Type B pancreatic cell (in vitro differentiated cells): ENCODE results near the gene TGFBR3L. TPM values are rescaled to one million over a fixed set of nuclear protein-coding genes. Genes with fewer than 3 reads are reported as not detected.

Experiments used
- DNase-seq: peaks from one replicate; pipeline ENCODE4 v3.0.0; 2021; ENCODE audit warnings: mixed read lengths; ENCODE audit not compliant: unreplicated experiment; ENCODE audit errors: extremely low spot score
- H3K27ac Mint-ChIP-seq: 2 replicates; pipeline ENCODE4 v1.8.0; 2021; ENCODE audit warnings: mild to moderate bottlenecking, mixed read lengths
- H3K27me3 Mint-ChIP-seq: 2 replicates; pipeline ENCODE4 v1.8.0; 2021; ENCODE audit warnings: mixed read lengths
- H3K36me3 Mint-ChIP-seq: 2 replicates; pipeline ENCODE4 v1.8.0; 2021; ENCODE audit warnings: mixed read lengths
- H3K4me1 Mint-ChIP-seq: one replicate; pipeline ENCODE4 v1.8.0; 2021; ENCODE audit warnings: mixed read lengths; ENCODE audit not compliant: unreplicated experiment
- H3K4me3 Mint-ChIP-seq: 2 replicates; pipeline ENCODE4 v1.8.0; 2021; ENCODE audit warnings: mild to moderate bottlenecking, mixed read lengths
- H3K9me3 Mint-ChIP-seq: 2 replicates; pipeline ENCODE4 v1.8.0; 2021; ENCODE audit warnings: mixed read lengths
- CTCF ChIP-seq: fragments of 200-600 bp; sonication (generic); conservative IDR thresholded peaks from 2 replicates; pipeline ENCODE4 v1.5.0; 2021; ENCODE audit warnings: antibody characterized with exemption, mild to moderate bottlenecking
- total RNA-seq: library from RNA; stranded (reverse); gene quantifications from 2 replicates; pipeline ENCODE4 v1.2.1, GENCODE V29; 2021; ENCODE audit warnings: low replicate concordance

Gene TGFBR3L
- total RNA-seq, 1 donor from 2014 or later = 1.1 TPM

DNA sequence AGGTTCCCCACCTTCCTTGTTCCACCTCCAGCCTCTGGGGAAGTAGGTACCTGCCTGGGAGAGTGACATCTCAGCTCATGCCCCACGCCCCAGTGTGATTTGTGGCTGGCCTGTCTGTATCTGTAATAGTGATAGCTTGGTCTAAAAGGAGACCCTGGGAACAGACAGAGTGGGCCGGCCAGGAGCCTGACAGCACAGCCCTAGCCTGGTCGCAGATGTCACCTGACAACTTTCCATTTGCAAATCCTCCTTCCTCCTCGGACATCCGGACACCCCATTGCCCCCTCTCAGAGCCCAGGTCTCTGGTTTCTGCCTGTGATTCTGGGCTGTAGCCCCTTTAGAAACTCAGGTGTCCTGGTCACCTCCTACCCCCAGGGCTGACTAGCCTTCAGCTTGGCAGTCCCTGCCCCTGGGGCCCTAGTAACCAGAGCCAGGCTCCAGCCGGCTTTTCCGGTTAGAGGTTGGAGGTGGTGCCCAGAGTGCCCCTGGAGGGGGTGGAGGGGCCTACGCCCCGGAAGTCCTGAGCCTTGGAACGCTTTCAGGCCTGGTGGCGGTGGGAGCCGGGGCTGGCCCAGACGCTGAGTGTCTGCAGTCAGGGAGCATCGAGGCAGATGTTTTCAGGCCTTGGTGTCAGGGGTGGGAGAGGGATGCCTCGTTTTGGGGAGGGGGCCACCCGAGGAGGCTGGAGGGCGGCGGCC lies 19.9 kb upstream of the TGFBR3L start:
- H3K27me3 Mint-ChIP-seq = peaks cover 5% of the 10 kb centered on the region
- no peak for DNase-seq
- H3K9me3 Mint-ChIP-seq = no peaks in the 10 kb centered on the region
- H3K36me3 Mint-ChIP-seq = no peaks in the 10 kb centered on the region
- peaks cover 4% of the 10 kb centered on the region for H3K4me1 Mint-ChIP-seq
- H3K27ac Mint-ChIP-seq = peak overlapping the region; percentile 53
- peak overlapping the region; percentile 34 for H3K4me3 Mint-ChIP-seq
- no peak for TF ChIP-seq CTCF

GRCh38 chr19:7895565-7895964 lies 19.1 kb upstream of the TGFBR3L start:
- no peak overlapping the region for H3K4me3 Mint-ChIP-seq
- no peak for TF ChIP-seq CTCF
- no peaks in the 10 kb centered on the region for H3K36me3 Mint-ChIP-seq
- H3K27ac Mint-ChIP-seq = no peak overlapping the region
- DNase-seq = no peak
- H3K27me3 Mint-ChIP-seq = peaks cover 5% of the 10 kb centered on the region
- H3K4me1 Mint-ChIP-seq = peaks cover 4% of the 10 kb centered on the region
- H3K9me3 Mint-ChIP-seq = no peaks in the 10 kb centered on the region

- DNase-seq = no peak
- Mint-ChIP-seq H3K27me3 (no peaks in the 10 kb centered on the region), H3K27ac (peak overlapping the region; percentile 92), H3K36me3 (no peaks in the 10 kb centered on the region), H3K4me3 (no peak overlapping the region), H3K9me3 (no peaks in the 10 kb centered on the region), H3K4me1 (peaks cover 4% of the 10 kb centered on the region)
- no peak for TF ChIP-seq CTCF
These were observed 17.3 kb upstream of the TGFBR3L start for GRCh38 chr19:7897292-7897691.

GRCh38 chr19:7898967-7899366 lies 15.7 kb upstream of the TGFBR3L start:
- Mint-ChIP-seq H3K27ac (no peak overlapping the region), H3K9me3 (no peaks in the 10 kb centered on the region), H3K36me3 (no peaks in the 10 kb centered on the region), H3K4me1 (peaks cover 4% of the 10 kb centered on the region), H3K4me3 (no peak overlapping the region), H3K27me3 (no peaks in the 10 kb centered on the region)
- DNase-seq = no peak
- no peak for TF ChIP-seq CTCF

DNA sequence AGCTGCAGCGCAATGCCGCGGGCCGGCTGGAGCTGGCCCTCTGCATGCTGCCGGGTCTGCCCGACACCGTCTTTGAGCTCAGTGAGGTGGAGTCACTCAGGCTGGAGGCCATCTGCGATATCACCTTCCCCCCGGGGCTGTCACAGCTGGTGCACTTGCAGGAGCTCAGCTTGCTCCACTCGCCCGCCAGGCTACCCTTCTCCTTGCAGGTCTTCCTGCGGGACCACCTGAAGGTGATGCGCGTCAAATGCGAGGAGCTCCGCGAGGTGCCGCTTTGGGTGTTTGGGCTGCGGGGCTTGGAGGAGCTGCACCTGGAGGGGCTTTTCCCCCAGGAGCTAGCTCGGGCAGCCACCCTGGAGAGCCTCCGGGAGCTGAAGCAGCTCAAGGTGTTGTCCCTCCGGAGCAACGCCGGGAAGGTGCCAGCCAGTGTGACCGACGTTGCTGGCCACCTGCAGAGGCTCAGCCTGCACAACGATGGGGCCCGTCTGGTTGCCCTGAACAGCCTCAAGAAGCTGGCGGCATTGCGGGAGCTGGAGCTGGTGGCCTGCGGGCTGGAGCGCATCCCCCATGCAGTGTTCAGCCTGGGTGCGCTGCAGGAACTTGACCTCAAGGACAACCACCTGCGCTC lies 14.8 kb upstream of the TGFBR3L start:
- no peak for DNase-seq
- TF ChIP-seq CTCF = no peak
- Mint-ChIP-seq H3K9me3 (no peaks in the 10 kb centered on the region), H3K4me1 (peaks cover 7% of the 10 kb centered on the region), H3K4me3 (no peak overlapping the region), H3K27me3 (no peaks in the 10 kb centered on the region), H3K36me3 (no peaks in the 10 kb centered on the region), H3K27ac (no peak overlapping the region)
